ENCODE data around the gene LCE1F. TPM values are rescaled to one million over a fixed set of nuclear protein-coding genes. Genes with fewer than 3 reads are reported as not detected.

The LCE1F gene
- total RNA-seq, 1 donor from 2014 or later: not detected

GRCh38 chr1:152759453-152760173 is 15.3 kb upstream of the LCE1F start:
- intact Hi-C loops (cut with DNase I): no loop called here
- no peaks in the 10 kb centered on the region for H3K9me3 ChIP-seq
- H3K4me1 ChIP-seq: no peaks in the 10 kb centered on the region
- DNase-seq (no peak), ATAC-seq (no peak)
- no peak overlapping the region for H3K4me3 ChIP-seq
- no peaks in the 10 kb centered on the region for H3K36me3 ChIP-seq
- peaks cover 8% of the 10 kb centered on the region for H3K27me3 ChIP-seq (ENCODE audit: low read depth)
- no peak for TF ChIP-seq CTCF (IDR thresholded peaks at IDR 0.05)
- H3K27ac ChIP-seq: no peak overlapping the region

- no peak for TF ChIP-seq CTCF (IDR thresholded peaks at IDR 0.05)
- Histone ChIP-seq H3K36me3 (no peaks in the 10 kb centered on the region), H3K4me3 (no peak overlapping the region), H3K4me1 (no peaks in the 10 kb centered on the region), H3K27ac (no peak overlapping the region), H3K27me3 (ENCODE audit: low read depth) (peaks cover 8% of the 10 kb centered on the region), H3K9me3 (no peaks in the 10 kb centered on the region)
- no peak for DNase-seq
- intact Hi-C loops (cut with DNase I): no loop called here
- ATAC-seq: peak in 1 of 2 donors; percentile 36
Measured at GRCh38 chr1:152760551-152761190, 14.3 kb upstream of the LCE1F start.

GRCh38 chr1:152761609-152762213 is 13.2 kb upstream of the LCE1F start:
- Histone ChIP-seq H3K4me3 (no peak overlapping the region), H3K4me1 (no peaks in the 10 kb centered on the region), H3K36me3 (no peaks in the 10 kb centered on the region), H3K27me3 (ENCODE audit: low read depth) (peaks cover 2% of the 10 kb centered on the region), H3K27ac (no peak overlapping the region), H3K9me3 (no peaks in the 10 kb centered on the region)
- ATAC-seq (no peak), DNase-seq (no peak)
- intact Hi-C loops (cut with DNase I): no loop called here
- TF ChIP-seq CTCF (IDR thresholded peaks at IDR 0.05): no peak

GRCh38 chr1:152768847-152769533 is 6.0 kb upstream of the LCE1F start:
- Histone ChIP-seq H3K27me3 (ENCODE audit: low read depth) (no peaks in the 10 kb centered on the region), H3K4me1 (no peaks in the 10 kb centered on the region), H3K36me3 (no peaks in the 10 kb centered on the region), H3K27ac (no peak overlapping the region), H3K9me3 (no peaks in the 10 kb centered on the region), H3K4me3 (no peak overlapping the region)
- no peak for TF ChIP-seq CTCF (IDR thresholded peaks at IDR 0.05)
- intact Hi-C loops (cut with DNase I): no loop called here
- no peak for DNase-seq
- ATAC-seq: no peak

- intact Hi-C loops (cut with DNase I): no loop called here
- Histone ChIP-seq H3K36me3 (no peaks in the 10 kb centered on the region), H3K4me3 (no peak overlapping the region), H3K9me3 (no peaks in the 10 kb centered on the region), H3K27me3 (ENCODE audit: low read depth) (no peaks in the 10 kb centered on the region), H3K4me1 (no peaks in the 10 kb centered on the region), H3K27ac (no peak overlapping the region)
- ATAC-seq (no peak), DNase-seq (no peak)
- TF ChIP-seq CTCF (IDR thresholded peaks at IDR 0.05): no peak
Measured at GRCh38 chr1:152770411-152770810, 4.5 kb upstream of the LCE1F start.
